Activated T-helper 2 cell treated with anti-CD3 and anti-CD28 coated beads, Interferon-gamma antibody, Interleukin-2, Interleukin-4, amounts not matched to agents 10 μg/mL and 5 μg/mL and 100 μg/mL, durations not matched to agents 14 hours and 24 hours and 36 hours (primary cell): ENCODE data around the gene FAM83C. TPM values are rescaled to one million over a fixed set of nuclear protein-coding genes. Genes with fewer than 3 reads are reported as not detected.

Source experiments
- DNase-seq: peaks from one replicate; pipeline ENCODE4 v3.0.0; 2021; ENCODE audit warnings: low spot score
- H3K27ac Mint-ChIP-seq: one replicate; pipeline ENCODE4 v1.8.0; 2021; ENCODE audit warnings: mixed read lengths
- H3K27me3 Mint-ChIP-seq: one replicate; pipeline ENCODE4 v1.8.0; 2021; ENCODE audit warnings: low read depth, mixed read lengths
- H3K36me3 Mint-ChIP-seq: one replicate; pipeline ENCODE4 v1.8.0; 2021; ENCODE audit warnings: low read depth, mixed read lengths
- H3K4me1 Mint-ChIP-seq: one replicate; pipeline ENCODE4 v1.8.0; 2021; ENCODE audit warnings: low read depth, mixed read lengths
- H3K4me3 Mint-ChIP-seq: one replicate; pipeline ENCODE4 v1.8.0; 2021; ENCODE audit warnings: low read depth, mild to moderate bottlenecking, moderate library complexity, mixed read lengths
- H3K9me3 Mint-ChIP-seq: one replicate; pipeline ENCODE4 v1.8.0; 2021; ENCODE audit warnings: mixed read lengths
- intact Hi-C: fragments of 100-400 bp; cut with micrococcal nuclease; formaldehyde crosslinking; loops from one replicate; pipeline ENCODE4 v1.15.1; 2023
- total RNA-seq: library from RNA; stranded (reverse); gene quantifications from 2 replicates; pipeline ENCODE4 v1.2.3, GENCODE V29; 2022

FAM83C gene
- total RNA-seq, 1 donor from 2014 or later, result not detected

- H3K27me3 Mint-ChIP-seq, result no peaks in the 10 kb centered on the region
- intact Hi-C loops, result no loop called here
- no peak overlapping the region for H3K4me3 Mint-ChIP-seq
- no peak overlapping the region for H3K27ac Mint-ChIP-seq
- no peak for DNase-seq
- no peaks in the 10 kb centered on the region for H3K36me3 Mint-ChIP-seq
- H3K4me1 Mint-ChIP-seq, result no peaks in the 10 kb centered on the region
- no peaks in the 10 kb centered on the region for H3K9me3 Mint-ChIP-seq
These were observed 470 bp upstream of the FAM83C start for GRCh38 chr20:35292504-35293285.

GRCh38 chr20:35290887-35291417 lies 1.3 kb downstream of the FAM83C start:
- intact Hi-C loops, result no loop called here

GRCh38 chr20:35290186-35290886 lies 1.9 kb downstream of the FAM83C start:
- no peak for DNase-seq
- Mint-ChIP-seq H3K4me1 (peaks cover 7% of the 10 kb centered on the region), H3K4me3 (no peak overlapping the region), H3K27ac (no peak overlapping the region), H3K27me3 (no peaks in the 10 kb centered on the region), H3K36me3 (no peaks in the 10 kb centered on the region), H3K9me3 (no peaks in the 10 kb centered on the region)
- intact Hi-C loops, result no loop called here

More at GRCh38 chr20:35290887-35291417, 1.3 kb downstream of the FAM83C start:
- H3K9me3 Mint-ChIP-seq, result no peaks in the 10 kb centered on the region
- peaks cover 2% of the 10 kb centered on the region for H3K4me1 Mint-ChIP-seq
- H3K4me3 Mint-ChIP-seq, result no peak overlapping the region
- H3K27me3 Mint-ChIP-seq, result no peaks in the 10 kb centered on the region
- no peaks in the 10 kb centered on the region for H3K36me3 Mint-ChIP-seq
- H3K27ac Mint-ChIP-seq, result no peak overlapping the region
- no peak for DNase-seq

- no peaks in the 10 kb centered on the region for H3K27me3 Mint-ChIP-seq
- peaks cover 11% of the 10 kb centered on the region for H3K36me3 Mint-ChIP-seq
- intact Hi-C loops, result no loop called here
- no peak overlapping the region for H3K27ac Mint-ChIP-seq
- H3K4me3 Mint-ChIP-seq, result no peak overlapping the region
- H3K9me3 Mint-ChIP-seq, result no peaks in the 10 kb centered on the region
- peaks cover 14% of the 10 kb centered on the region for H3K4me1 Mint-ChIP-seq
- no peak for DNase-seq
These were observed 3.7 kb downstream of the FAM83C start for GRCh38 chr20:35288325-35289060.

GRCh38 chr20:35287509-35288324 lies 4.5 kb downstream of the FAM83C start:
- no peak overlapping the region for H3K4me3 Mint-ChIP-seq
- no peaks in the 10 kb centered on the region for H3K27me3 Mint-ChIP-seq
- intact Hi-C loops, result no loop called here

GRCh38 chr20:35286899-35287508 lies 5.2 kb downstream of the FAM83C start:
- Mint-ChIP-seq H3K9me3 (no peaks in the 10 kb centered on the region), H3K4me3 (no peak overlapping the region), H3K36me3 (peaks cover 19% of the 10 kb centered on the region), H3K27ac (no peak overlapping the region), H3K4me1 (peaks cover 22% of the 10 kb centered on the region), H3K27me3 (no peaks in the 10 kb centered on the region)
- intact Hi-C loops, result no loop called here
- DNase-seq, result no peak

More at GRCh38 chr20:35287509-35288324, 4.5 kb downstream of the FAM83C start:
- Mint-ChIP-seq H3K27ac (no peak overlapping the region), H3K9me3 (no peaks in the 10 kb centered on the region), H3K36me3 (peaks cover 14% of the 10 kb centered on the region), H3K4me1 (peaks cover 18% of the 10 kb centered on the region)
- no peak for DNase-seq

- H3K36me3 Mint-ChIP-seq, result peaks cover 20% of the 10 kb centered on the region
- no peaks in the 10 kb centered on the region for H3K9me3 Mint-ChIP-seq
- no peaks in the 10 kb centered on the region for H3K27me3 Mint-ChIP-seq
- peaks cover 23% of the 10 kb centered on the region for H3K4me1 Mint-ChIP-seq
- DNase-seq, result no peak
- peak overlapping the region; percentile 79 for H3K27ac Mint-ChIP-seq
- peak overlapping the region; percentile 84 for H3K4me3 Mint-ChIP-seq
- intact Hi-C loops, result no loop called here
These were observed 5.9 kb downstream of the FAM83C start for GRCh38 chr20:35286077-35286898.

- DNase-seq, result no peak
- Mint-ChIP-seq H3K27ac (peak overlapping the region; percentile 79), H3K9me3 (no peaks in the 10 kb centered on the region), H3K27me3 (no peaks in the 10 kb centered on the region), H3K4me1 (peaks cover 23% of the 10 kb centered on the region), H3K4me3 (peak overlapping the region; percentile 84), H3K36me3 (peaks cover 21% of the 10 kb centered on the region)
- intact Hi-C loops, result no loop called here
These were observed 6.5 kb downstream of the FAM83C start for GRCh38 chr20:35285806-35286076.

GRCh38 chr20:35284992-35285805 lies 7.0 kb downstream of the FAM83C start:
- H3K27ac Mint-ChIP-seq, result peak overlapping the region; percentile 80
- H3K9me3 Mint-ChIP-seq, result no peaks in the 10 kb centered on the region
- intact Hi-C loops, result no loop called here
- no peak for DNase-seq
- peak overlapping the region; percentile 84 for H3K4me3 Mint-ChIP-seq
- peaks cover 23% of the 10 kb centered on the region for H3K4me1 Mint-ChIP-seq
- H3K27me3 Mint-ChIP-seq, result no peaks in the 10 kb centered on the region
- H3K36me3 Mint-ChIP-seq, result peaks cover 26% of the 10 kb centered on the region

- peak; percentile 72 for DNase-seq
- Mint-ChIP-seq H3K4me3 (peak within 1 kb of the TSS; percentile 84), H3K27me3 (no peaks in the 10 kb centered on the region), H3K9me3 (no peaks in the 10 kb centered on the region), H3K27ac (peak within 1 kb of the TSS; percentile 81), H3K4me1 (peaks cover 23% of the 10 kb centered on the region), H3K36me3 (peaks cover 34% of the 10 kb centered on the region)
- intact Hi-C loops, result no loop called here
These were observed 7.8 kb downstream of the FAM83C start, which contains the start of gene EIF6 for GRCh38 chr20:35284267-35284991. Gene EIF6 (minus strand): TSS chr20:35284772. CDS start chr20:35284487, 285 bp downstream.
